Measurements from ENCODE around the gene MDH1B.
"Not testable (repeated sequence)": the region's sequence is repeated elsewhere in the genome, so short reads cannot be mapped to it uniquely, and the experiment has no call there.

Gene MDH1B

DNA sequence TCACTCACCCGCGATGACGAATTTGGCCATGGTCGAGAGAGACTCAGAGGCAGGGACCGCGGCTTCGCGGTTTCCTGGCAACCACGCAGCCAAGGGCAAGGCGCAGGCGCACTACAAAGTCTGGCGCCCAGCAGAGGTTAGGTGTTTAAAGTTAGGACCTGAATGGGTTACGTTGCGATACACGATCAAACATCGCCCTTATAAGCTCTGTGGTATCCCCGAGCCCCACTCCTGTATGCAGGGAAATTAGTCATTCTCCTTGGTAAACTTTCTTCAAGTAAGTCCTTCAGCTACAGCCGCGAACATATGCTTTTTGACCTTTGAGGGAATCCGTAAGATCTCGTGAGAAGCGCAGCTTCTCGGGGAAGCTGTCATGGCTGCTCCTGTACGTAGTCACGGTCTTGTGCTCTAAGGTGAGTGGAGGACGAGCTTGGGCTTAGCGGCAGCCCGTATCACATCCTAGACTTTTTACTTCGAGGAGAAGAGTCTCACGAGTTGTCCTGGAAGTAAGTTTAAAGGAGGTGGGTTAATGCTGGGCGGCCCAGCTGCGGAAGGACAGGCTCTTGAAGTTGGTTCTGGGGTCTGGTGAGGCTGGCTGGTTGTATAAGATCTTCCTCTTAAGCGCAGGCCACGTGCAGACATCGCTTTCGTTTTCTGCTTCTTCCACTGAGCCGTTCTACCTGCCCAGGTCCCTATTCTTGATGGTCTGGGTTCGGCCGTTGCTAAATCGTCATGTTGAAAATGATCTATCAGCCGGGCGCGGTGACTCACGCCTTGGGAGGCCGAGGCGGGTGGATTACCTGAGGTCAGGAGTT is at the start of gene MDH1B, which contains the start of gene FASTKD2:
MDH1B (minus strand) TSS at position 87 of the 815 bp plus-strand sequence; CDS start at position 30, 57 bp downstream.
FASTKD2 (plus strand) TSS at position 365 of the 815 bp plus-strand sequence. CDS start 1,088 bp downstream, outside the sequence.
- peak; percentile 80 for DNase-seq

- DNase-seq, result no peak
Observed at GRCh38 chr2:206814498-206814897, 49.4 kb upstream of the MDH1B start.

GRCh38 chr2:206812471-206812870 is 47.3 kb upstream of the MDH1B start:
- not testable (repeated sequence) for DNase-seq

GRCh38 chr2:206807624-206808023 is 42.5 kb upstream of the MDH1B start:
- not testable (repeated sequence) for DNase-seq

GRCh38 chr2:206805887-206806607 is 40.9 kb upstream of the MDH1B start:
- no peak for DNase-seq

DNA sequence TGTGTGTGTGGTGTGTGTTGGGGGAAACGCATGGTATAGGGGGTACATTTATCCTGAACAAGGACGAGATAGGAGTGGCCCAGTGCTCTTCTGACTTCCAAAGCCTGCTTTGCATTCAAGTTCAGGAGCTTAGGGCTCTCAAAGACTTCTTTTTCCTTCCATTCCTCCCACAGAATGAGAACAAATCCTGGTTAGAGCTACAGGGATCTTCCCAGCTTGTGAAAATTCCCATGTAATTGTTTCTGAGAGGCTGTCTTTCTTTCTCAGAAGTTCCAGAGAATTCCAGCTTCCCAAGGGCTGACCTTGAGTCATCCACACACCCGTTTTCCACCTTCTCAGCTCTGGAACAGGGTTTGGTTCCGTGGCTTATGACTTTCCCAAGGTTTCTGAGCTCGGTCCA is 39.2 kb upstream of the MDH1B start:
- no peak for DNase-seq

DNA sequence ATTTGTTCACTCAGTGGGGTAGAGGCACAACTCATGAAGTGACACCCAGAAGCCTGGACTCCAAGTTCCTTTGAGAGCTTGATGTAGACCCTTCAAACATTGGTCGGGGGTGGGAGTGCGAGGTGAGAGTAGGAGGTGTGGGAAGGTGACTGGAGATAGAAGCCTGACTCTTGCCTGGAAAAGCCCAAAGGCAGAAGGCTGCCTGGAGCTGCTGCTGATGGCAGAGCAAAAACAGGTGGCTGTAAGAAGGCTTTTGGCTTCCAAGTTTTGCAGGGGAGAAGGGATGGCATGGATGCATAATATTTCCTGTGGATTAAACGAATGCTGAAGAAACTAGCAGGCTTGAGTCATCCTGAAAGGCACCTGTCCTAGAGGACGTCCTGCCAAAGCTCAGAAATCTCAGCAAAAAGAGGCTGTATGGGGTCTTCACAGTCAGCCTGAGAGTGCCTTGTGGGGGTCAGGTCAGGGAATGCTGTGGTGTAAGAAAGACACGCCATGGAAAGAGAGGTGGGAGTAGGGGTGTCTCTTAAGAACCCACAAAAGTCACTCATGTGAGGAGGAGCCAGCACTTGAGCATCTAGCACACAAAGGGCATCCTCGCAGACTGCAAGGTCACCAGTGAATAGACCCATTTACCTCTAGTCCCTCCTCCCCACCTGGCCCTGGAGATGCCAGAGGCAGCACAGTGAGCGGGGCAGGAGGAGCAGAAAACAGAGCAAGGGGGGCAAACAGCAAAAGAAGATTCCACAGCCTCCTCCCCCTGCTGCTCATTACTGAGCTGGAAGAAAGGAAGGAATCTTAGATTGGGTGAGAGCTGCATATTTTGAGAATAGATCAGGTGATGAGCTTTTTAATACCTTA is 37.8 kb upstream of the MDH1B start:
- DNase-seq, result no peak

DNA sequence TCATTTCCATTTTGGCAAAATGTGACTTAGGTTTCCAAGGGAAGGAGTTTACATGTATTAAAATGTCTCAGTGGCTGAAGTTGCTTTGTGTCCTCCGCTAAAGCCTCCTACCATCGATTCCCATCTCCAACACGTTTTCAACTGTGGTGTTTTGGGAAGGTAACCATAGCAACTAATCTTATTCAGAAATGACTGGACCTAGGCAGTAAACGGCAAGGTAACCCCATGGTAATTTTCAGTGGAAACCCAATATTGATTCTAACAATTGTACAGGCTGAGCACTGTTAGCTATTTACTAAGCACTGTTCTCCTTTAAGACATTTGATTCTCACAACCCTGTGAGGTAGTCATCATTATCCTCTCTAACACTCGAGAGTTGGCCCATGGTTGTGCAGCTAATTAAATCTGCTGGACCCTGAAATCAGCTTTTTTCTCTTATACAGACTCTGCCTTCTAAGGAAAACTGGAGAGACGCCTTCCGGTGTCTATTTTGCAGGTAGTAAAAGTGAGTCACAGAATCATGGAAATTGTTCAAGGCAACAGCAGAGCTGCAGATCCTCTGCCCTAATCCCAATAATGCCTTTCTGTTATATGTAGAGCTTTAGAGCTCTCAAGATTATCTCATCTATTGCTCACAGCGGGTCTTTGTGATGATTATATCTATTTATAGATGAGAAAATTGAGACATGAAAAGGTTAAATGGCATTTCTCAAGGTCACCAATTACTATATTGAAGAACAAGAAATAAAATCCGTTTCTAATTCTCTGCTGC is 36.5 kb upstream of the MDH1B start:
- DNase-seq, result no peak

- peak; percentile 30 for DNase-seq
Observed at GRCh38 chr2:206800506-206801417, 35.6 kb upstream of the MDH1B start.

GRCh38 chr2:206799083-206799482 is 34.0 kb upstream of the MDH1B start:
- DNase-seq, result no peak

GRCh38 chr2:206798000-206798399 is 32.9 kb upstream of the MDH1B start:
- no peak for DNase-seq

GRCh38 chr2:206797376-206797775 is 32.2 kb upstream of the MDH1B start:
- no peak for DNase-seq

DNA sequence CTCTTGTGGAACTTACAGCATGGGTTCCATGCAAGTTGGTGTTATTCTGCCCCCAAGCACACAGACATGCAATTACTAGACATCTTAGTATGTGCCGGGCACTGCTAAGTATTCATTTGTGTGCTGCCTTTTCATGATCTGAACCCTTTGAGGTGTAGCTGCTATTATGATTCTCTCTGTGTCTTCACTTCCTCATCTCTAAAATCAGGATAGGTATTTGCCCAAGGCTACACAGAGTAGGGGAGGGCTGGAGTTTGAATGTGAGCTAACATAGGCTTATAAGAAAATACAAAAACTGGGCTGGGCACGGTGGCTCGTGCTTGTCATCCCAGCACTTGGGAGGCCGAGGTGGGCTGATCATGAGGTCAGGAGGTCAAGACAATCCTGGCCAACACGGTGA is 27.5 kb upstream of the MDH1B start:
- no peak for DNase-seq

DNA sequence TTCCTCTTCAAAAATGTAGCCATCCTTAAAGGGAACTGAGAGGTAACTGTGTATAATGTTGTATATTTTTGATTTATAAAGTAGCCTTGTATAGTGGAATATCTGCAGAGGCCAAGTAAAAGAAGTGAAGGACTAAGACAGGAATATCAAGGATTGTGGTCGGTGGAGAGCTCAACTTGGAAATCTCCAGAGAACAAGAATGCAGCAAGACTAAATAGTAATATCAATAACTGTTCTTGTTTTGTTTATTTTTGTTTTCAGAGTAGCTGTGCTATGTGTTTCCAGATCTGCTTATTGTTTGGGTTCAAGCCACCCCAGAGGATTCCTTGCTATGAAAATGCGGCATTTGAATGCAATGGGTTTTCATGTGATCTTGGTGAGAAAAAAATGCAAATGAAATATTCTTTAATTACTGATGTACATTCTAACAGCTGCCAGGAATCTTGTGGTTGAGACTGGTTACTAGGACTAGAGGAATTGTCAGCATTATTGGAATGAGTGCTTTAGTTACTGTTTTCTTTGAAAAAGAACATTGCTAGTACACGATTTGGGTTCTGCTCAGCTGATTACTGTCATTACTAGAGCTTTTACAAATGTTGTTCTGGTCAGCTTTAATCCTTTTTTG is 25.3 kb upstream of the MDH1B start:
- no peak for DNase-seq

GRCh38 chr2:206784559-206785353 is 19.6 kb upstream of the MDH1B start:
- DNase-seq, result no peak

DNA sequence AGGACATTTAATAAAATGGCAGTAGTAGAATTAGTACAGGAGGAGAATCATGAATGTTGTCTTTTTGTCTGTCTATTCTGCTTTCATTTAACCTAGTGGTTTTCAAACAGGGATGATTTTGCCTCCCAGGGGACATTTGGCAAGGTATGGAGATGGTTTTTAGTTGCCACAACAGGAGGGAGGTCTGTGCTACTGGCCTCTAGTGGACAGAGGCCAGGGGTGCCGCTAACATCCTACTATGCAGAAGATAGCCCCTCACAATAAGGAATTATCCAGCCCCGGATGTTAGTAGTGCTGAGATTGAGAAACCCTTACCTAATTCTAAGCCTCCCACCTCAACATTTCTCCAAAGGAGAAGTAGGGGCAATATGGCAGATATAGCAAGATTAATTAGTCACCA is 18.6 kb upstream of the MDH1B start:
- DNase-seq, result no peak

GRCh38 chr2:206780671-206781070 is 15.5 kb upstream of the MDH1B start:
- DNase-seq, result no peak

DNA sequence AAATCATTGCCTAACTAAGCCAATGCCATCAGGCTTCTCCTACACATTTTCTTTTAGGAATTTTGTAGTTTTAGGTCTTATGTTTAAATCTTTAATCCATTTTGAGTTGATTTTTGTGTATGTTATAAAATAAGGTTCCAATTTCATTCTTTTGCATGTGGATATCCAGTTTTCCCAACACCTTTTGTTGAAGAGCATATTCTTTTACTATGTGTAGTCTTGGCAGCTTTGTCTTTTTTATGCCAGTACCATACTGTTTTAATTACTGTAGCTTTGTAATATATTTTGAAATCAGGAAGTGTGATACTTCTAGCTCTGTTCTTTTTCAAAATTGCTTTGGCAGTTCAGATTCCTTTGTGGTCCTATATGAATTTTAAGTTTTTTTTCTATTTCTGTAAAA is 11.3 kb upstream of the MDH1B start:
- DNase-seq, result no peak

DNA sequence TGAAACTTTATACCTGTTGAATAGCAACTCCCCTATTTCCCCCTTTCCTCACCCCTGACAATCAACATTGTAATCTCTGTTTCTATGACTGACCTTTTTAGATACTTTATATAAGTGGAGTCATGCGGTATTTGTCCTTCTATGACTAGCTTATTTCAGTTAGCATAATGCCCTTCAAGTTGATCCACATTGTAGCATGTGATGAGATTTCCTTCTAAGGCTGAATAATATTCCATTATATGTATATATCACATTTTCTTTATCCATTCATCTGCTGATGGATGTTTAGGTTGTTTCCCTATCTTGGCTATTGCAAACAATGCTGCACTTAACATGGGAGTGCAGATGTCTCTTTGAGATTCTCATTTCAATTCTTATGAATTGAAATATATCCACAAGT is 9.7 kb upstream of the MDH1B start:
- no peak for DNase-seq

Measured in activated CD8-positive, alpha-beta memory T cell treated with anti-CD3 and anti-CD28 coated beads, Interleukin-2, amount 50 U/mL, for 4 hours (primary cell).